Measurements from ENCODE around the gene SPINK1. TPM values are rescaled to one million over a fixed set of nuclear protein-coding genes. Genes with fewer than 3 reads are reported as not detected.

SPINK1 gene
- total RNA-seq, 1 donor from 2014 or later: not detected

- Histone ChIP-seq H3K27ac (no peak overlapping the region), H3K4me3 (no peak overlapping the region), H3K4me1 (no peaks in the 10 kb centered on the region), H3K9me3 (no peaks in the 10 kb centered on the region), H3K27me3 (ENCODE audit: low read depth) (no peaks in the 10 kb centered on the region), H3K36me3 (no peaks in the 10 kb centered on the region)
- intact Hi-C loops (cut with DNase I): no loop called here
- no peak for TF ChIP-seq CTCF (IDR thresholded peaks at IDR 0.05)
- ATAC-seq (no peak), DNase-seq (no peak)
These were observed 25.3 kb upstream of the SPINK1 start for GRCh38 chr5:147856801-147857200.

GRCh38 chr5:147855774-147856069 lies 24.3 kb upstream of the SPINK1 start:
- Histone ChIP-seq H3K27me3 (ENCODE audit: low read depth) (no peaks in the 10 kb centered on the region), H3K36me3 (no peaks in the 10 kb centered on the region), H3K4me3 (no peak overlapping the region), H3K27ac (no peak overlapping the region), H3K4me1 (no peaks in the 10 kb centered on the region), H3K9me3 (no peaks in the 10 kb centered on the region)
- DNase-seq: no peak
- TF ChIP-seq CTCF (IDR thresholded peaks at IDR 0.05): no peak
- intact Hi-C loops (cut with DNase I): no loop called here
- ATAC-seq: no peak

GRCh38 chr5:147854894-147855773 lies 23.7 kb upstream of the SPINK1 start:
- no peak for DNase-seq
- no peaks in the 10 kb centered on the region for H3K9me3 ChIP-seq
- H3K36me3 ChIP-seq: no peaks in the 10 kb centered on the region
- intact Hi-C loops (cut with DNase I): no loop called here
- H3K27ac ChIP-seq: no peak overlapping the region
- no peak overlapping the region for H3K4me3 ChIP-seq
- ATAC-seq: no peak
- H3K27me3 ChIP-seq (ENCODE audit: low read depth): no peaks in the 10 kb centered on the region
- TF ChIP-seq CTCF (IDR thresholded peaks at IDR 0.05): no peak
- no peaks in the 10 kb centered on the region for H3K4me1 ChIP-seq

GRCh38 chr5:147854331-147854730 lies 22.9 kb upstream of the SPINK1 start:
- ATAC-seq: no peak
- intact Hi-C loops (cut with DNase I): no loop called here
- Histone ChIP-seq H3K4me3 (no peak overlapping the region), H3K27ac (no peak overlapping the region), H3K4me1 (no peaks in the 10 kb centered on the region), H3K9me3 (no peaks in the 10 kb centered on the region), H3K36me3 (no peaks in the 10 kb centered on the region), H3K27me3 (ENCODE audit: low read depth) (no peaks in the 10 kb centered on the region)
- TF ChIP-seq CTCF (IDR thresholded peaks at IDR 0.05): no peak
- DNase-seq: no peak

- intact Hi-C loops (cut with DNase I): no loop called here
These were observed 22.0 kb upstream of the SPINK1 start for GRCh38 chr5:147853372-147853987.

More at GRCh38 chr5:147853372-147853987, 22.0 kb upstream of the SPINK1 start:
- Histone ChIP-seq H3K4me3 (no peak overlapping the region), H3K27me3 (ENCODE audit: low read depth) (no peaks in the 10 kb centered on the region), H3K27ac (no peak overlapping the region), H3K4me1 (no peaks in the 10 kb centered on the region), H3K36me3 (no peaks in the 10 kb centered on the region), H3K9me3 (no peaks in the 10 kb centered on the region)
- TF ChIP-seq CTCF (IDR thresholded peaks at IDR 0.05): no peak
- DNase-seq (no peak), ATAC-seq (no peak)

All from lower lobe of right lung (tissue), 2 donors.